ENCODE measurements around the gene MEF2C.

GRCh38 chr5:88683506-88684135, 199.4 kb downstream of the MEF2C start:
- peak in 2 of 3 experiments; percentile 18 to 32; a peak in 2 of 6 replicates for TF ChIP-seq CTCF (IDR thresholded peaks at IDR 0.05 in 2 of 3, conservative IDR thresholded peaks at IDR 0.05 in 1 of 3; ENCODE audit: borderline replicate concordance in 1 of 3, insufficient read depth in 1 of 3, low read depth in 2 of 3, low read length in 2 of 3)
- no peak for TF ChIP-seq YY1 (IDR thresholded peaks at IDR 0.05; ENCODE audit: extremely low read depth, insufficient replicate concordance, low read depth, low read length)
- no peak for TF ChIP-seq POLR2A (IDR thresholded peaks at IDR 0.05; ENCODE audit: borderline replicate concordance, extremely low read depth, insufficient read depth, insufficient read length)
- no peak for TF ChIP-seq ELF1 (IDR thresholded peaks at IDR 0.05; ENCODE audit: borderline replicate concordance, low read depth)
- no peak for TF ChIP-seq POLR2AphosphoS5 (IDR thresholded peaks at IDR 0.05; ENCODE audit: low read depth, low read length)
- no peak for TF ChIP-seq SRF (IDR thresholded peaks at IDR 0.05; ENCODE audit: low read depth)
- no peak for TF ChIP-seq SP1 (IDR thresholded peaks at IDR 0.05; ENCODE audit: low read depth)
- no peak for TF ChIP-seq EZH2 (IDR thresholded peaks at IDR 0.05)
- TF ChIP-seq ZBTB33 (IDR thresholded peaks at IDR 0.05; ENCODE audit: extremely low read depth, insufficient replicate concordance, low read length), result no peak
- no peak for TF ChIP-seq CEBPB (IDR thresholded peaks at IDR 0.05; ENCODE audit: low read depth)
